GM19043 (cell line): ENCODE data around the gene CNTROB.
"Not testable (repeated sequence)": the region's sequence is repeated elsewhere in the genome, so short reads cannot be mapped to it uniquely, and the experiment has no call there.

Source experiments
- ATAC-seq: cut with Tn5 transposase; IDR thresholded peaks from one replicate; pipeline ENCODE4 v1.9.1; 2021; ENCODE audit warnings: low read depth; ENCODE audit not compliant: unreplicated experiment

CNTROB gene

DNA sequence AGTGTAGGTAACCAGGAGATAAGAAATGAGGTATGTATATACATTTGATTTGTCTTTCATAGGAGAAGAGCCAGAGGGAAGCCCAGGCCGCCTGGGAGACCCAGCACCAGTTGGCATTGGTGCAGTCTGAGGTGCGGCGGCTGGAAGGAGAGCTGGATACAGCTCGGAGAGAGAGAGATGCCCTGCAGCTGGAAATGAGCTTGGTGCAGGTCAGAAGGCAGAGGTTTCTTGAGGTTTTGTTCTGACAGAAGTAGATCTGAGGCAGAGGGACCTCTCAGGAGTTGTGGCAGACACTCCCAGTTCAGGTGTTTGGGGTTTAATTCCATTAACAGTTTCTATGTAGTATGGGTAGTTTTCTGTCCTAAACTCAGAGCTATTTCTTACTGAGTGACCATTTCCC lies 8.0 kb downstream of the CNTROB start:
- no peak for ATAC-seq

DNA sequence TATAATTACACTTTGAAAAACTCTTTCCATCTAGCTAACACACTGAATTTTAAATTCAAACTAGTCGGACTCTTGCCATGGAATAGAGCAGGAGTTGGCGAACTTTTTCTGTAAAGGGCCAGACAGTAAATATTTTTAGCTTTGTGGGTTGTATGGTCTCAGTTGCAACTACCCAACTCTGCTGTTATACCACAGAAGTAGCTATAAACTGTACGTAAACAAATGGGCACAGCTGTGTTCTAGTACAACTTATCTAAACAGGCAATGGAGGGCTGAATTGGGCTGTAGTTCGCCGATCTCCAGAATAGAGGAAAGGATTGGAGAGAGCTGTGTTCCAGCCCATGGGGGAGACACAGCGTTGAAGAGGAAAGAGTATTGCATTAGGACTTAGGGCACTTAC lies 8.7 kb downstream of the CNTROB start:
- no peak for ATAC-seq

DNA sequence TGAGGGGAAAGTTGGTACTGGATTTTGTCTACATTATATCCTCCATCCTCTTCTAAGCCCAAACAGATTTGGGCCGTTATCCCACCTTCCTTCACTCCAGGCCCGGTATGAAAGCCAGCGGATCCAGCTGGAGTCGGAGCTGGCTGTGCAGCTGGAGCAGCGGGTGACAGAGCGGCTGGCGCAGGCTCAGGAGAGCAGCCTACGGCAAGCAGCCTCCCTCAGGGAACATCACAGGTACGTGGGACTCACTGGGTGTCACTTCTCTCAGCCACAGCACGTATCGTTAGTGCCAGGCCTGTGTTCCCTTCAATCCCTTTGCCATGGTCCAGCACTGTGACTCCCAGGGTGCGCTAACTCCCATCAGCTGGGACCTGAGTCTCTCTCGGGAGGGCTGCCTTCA lies 11.3 kb downstream of the CNTROB start:
- no peak for ATAC-seq

DNA sequence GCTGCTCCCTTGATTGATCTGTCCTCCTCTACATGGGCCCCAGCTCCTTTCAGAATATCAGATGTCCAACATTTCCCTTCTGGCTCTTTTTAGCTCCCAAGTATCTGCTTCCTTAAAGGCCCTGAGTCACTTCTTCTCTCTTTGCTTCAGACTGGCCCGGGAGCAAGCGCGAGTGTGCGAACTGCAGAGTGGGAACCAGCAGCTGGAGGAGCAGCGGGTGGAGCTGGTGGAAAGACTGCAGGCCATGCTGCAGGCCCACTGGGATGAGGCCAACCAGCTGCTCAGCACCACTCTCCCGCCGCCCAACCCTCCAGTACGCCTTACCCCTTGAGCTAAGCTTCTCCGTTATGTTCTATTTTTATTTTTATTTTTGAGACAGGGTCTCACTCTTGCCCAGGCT lies 12.3 kb downstream of the CNTROB start:
- no peak for ATAC-seq

DNA sequence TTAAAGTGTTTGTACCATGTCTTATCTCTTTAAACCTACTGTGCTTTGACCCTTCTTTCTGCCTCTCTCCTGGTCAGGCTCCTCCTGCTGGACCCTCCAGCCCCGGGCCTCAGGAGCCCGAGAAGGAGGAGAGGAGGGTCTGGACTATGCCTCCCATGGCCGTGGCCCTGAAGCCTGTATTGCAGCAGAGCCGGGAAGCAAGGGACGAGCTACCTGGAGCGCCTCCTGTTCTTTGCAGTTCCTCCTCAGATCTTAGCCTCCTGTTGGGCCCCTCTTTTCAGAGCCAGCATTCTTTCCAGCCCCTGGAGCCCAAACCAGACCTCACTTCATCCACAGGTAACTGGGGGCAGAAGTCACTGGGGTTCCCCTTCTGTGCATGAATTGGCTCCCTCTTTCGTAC lies 13.6 kb downstream of the CNTROB start:
- no peak for ATAC-seq

DNA sequence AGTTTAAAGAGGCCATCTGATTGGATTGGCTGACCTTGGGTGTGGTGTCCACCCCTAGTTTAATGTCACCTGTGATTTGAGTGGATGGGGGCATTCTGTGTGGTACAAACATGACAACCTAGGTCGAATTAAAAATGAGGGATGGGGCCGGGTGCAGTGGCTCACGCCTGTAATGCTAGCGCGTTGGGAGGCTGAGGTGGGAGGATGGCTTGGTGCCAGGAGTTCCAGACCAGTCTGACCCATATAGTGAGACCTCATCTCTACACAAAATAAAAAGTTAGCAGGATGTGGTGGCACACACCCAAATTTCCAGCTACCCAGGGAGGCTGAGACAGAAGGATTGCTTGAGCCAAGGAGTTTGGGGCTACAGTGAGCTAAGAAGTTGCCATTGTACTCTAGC lies 14.4 kb downstream of the CNTROB start:
- ATAC-seq: no peak

DNA sequence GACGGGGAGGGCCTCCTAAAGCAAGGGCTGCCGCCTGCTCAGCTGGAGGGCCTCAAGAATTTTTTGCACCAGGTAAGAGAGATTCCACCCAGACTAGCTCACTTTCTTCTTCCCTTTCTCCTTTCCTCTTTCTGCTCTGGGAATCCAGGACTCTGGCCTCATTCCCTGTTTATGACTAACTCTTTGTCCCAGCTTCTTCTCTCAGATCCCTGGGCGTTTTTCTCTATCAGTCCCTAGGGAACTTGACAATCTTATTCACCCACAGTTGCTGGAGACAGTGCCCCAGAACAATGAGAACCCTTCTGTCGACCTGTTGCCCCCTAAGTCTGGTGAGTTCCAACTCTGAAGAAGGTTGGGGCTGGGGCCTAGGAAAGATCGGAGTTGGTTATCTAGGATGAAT lies 15.6 kb downstream of the CNTROB start:
- no peak for ATAC-seq

DNA sequence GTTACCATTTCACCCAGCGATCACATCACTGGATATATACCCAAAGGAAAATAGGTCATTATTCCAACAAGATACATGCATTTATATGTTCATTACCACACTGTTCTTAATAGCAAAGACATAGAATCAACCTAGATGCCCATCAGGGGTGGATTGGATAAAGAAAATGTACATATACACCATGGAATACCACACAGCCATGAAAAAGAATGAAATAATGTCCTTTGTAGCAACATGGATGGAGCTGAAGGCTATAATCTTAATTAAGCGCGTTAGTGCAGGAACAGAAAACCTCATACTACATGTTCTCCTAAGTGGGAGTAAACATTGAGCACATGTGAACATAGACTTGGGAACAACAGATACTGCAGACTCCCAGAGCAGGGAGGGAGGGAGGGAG lies 18.6 kb downstream of the CNTROB start:
- no peak for ATAC-seq

DNA sequence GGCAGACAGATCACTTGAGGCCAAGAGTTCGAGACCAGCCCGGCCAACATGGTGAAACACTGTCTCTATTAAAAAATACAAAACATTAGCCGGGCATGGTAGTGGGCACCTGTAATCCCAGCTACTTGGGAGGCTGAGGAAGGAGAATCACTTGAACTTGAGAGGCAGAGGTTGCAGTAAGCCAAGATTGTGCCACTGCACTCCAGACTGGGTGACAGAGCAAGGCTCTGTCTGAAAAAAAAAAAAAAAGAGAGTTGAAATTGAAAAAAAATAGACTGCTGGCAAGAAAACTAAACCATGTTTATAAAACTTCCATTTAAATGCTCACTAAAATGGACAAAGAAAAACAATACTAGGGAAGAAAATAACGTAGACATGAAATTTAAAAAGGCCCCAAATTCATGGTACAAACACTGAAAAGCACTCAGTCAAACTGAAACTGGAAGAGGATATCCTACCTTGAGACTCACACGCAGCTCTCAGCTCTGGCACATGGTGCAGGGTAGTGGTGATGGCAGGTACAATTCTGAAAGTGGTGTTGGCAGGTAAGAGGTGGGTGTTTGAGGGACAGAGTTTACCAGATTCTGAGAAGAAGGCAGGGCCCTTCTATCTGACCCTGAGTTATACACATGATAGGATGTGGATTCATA lies 19.3 kb downstream of the CNTROB start:
- ATAC-seq: no peak

DNA sequence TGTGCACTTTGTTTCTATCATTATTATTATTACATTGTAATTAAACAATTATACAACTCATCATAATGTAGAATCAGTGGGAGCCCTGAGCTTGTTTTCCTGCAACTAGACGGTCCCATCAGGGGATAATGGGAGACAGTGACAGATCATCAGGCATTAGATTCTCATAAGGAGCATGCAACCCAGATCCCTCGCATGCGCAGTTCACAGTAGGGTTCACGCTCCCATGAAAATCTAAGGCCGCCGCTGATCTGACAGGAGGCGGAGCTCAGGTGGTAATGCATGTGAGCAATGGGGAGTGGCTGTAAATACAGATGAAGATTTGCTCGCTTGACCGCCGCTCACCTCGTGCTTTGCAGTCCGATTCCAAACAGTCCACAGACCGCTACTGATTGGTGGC lies 21.3 kb downstream of the CNTROB start:
- ATAC-seq: not testable (repeated sequence)

DNA sequence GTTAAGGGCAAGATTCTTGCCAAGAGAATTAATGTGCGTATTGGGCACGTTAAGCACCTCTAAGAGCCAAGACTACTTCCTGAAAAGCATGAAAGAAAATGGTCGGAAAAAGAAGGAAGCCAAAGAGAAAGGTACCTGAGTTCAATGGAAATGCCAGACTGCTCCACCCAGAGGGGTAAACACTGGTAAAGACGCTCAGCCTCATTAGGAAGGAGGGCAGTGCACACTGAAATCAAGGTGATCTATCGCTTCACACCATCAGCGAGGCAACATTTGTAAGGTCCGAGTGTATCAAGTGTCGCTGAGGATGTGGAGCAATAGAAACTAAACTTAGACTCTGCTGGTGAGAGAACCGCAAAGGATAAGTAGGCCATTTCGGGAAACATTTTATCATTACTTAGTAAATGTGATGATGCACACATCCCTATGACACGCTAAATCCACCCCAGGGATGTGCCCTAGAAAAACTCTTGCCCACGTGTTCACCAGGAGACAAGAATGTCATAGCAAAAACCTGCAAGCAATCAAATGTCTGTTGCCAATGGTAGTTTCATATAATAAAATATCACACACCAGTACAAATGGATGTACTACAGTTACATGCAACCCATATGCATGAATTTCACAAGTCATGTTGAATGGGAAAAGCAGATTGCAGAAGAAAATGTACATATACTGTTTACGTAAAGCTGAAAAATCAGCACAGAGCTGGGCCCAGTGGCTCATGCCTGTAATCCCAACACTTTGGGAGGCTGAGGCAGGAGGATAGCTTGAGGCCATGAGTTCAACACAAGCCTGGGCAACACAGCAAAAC lies 23.6 kb downstream of the CNTROB start:
- ATAC-seq: no peak

DNA sequence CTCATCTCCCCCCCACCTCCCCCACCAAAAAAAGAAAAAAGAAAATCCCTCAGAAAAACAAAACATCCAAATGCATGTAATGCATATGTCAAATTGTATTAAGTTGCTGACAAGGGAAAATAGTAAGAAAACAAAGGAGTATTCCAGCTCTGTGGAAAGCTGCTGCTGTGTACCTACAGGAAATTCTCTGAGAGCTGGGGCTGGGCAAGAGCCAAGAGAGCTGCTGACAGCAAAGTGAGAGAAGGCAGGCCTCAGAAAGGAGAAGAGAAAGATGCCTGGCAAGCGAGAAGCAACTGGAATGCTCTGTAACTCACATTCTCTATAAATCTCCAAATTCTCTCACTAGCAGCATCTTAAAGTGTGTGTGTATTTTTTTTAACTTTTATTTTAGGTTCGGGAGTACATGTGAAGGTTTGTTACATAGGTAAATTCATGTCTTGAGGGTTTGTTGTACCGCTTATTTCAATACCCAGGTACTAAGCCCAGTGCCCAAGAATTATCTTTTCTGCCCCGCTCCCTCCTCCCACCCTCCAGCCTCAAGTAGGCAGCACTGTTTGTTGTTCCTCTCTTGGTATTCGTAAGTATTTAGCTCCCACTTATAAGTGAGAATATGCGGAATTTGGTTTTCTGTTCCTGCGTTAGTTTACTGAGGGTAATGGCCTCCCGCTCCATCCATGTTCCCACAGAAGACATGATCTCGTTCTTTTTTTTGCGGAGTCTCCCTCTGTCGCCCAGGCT lies 24.4 kb downstream of the CNTROB start:
- ATAC-seq: no peak

DNA sequence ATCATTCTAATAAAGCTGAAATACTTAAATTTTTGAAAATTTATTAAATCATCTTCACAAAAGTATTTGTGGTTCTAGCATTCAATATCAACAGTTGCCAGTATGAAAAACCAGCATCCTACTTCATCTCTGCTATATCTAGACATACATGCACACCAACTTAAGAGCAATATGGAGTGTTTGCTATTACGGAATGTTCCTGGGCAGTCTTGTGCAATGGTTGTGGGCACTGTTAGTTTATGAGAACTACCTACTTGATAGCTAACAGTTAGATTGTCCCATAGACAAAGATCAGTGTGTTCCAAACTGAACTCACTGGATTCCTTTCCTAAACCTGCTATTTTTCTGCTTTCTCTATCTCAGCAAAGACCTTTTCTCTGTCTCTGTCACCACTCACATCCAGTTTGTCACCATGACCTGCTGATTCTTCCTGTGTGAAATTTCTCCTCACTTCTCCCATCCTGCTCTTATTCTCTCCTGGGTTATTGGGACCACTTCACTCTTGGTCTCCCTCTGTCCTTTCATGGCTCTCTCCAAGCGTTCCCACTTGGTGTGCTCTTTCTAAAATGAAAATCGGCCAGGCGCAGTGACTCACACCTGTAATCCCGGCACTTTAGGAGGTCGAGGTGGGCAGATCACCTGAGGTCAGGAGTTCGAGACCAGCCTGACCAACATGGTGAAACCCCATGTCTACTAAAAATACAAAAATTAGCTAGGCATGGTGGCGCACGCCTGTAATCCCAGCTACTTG lies 27.7 kb downstream of the CNTROB start:
- ATAC-seq: no peak

DNA sequence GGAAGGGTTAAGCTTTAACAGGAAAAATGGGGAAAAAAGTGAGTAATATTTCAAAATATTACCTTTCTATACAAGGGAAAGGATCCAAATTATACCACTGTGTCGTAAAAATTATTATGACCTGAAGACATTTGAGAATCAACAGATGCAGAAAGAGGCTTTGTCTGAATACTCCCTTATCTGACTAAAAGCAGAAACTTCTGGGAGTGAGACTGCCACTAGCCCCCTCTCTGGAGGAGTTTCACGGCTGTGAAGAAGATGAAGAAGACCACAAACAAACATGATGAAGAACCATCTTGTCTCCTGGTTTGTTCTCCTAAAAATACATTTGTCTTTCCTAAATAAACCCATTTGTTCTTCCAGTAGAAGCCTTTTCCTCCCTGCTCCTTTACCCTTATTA lies 29.4 kb downstream of the CNTROB start:
- no peak for ATAC-seq

DNA sequence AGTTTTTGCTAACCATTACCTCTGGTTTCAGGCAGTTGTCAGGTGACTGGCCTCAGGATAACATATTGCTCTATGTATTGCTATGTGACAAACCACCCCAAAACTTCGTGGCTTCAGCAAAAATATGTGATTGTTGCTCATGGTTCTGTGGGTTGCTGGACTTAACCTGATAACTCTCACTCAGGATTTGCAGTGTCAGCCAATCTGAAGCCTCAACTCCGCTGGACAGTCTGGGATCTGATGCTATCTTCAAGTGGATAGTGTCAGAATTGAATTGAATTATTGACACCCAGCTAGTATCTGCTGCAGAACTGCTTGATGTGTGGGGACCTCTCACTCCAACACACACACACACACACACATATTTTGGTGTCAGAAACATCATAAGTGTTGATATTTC lies 35.7 kb downstream of the CNTROB start:
- ATAC-seq: no peak

DNA sequence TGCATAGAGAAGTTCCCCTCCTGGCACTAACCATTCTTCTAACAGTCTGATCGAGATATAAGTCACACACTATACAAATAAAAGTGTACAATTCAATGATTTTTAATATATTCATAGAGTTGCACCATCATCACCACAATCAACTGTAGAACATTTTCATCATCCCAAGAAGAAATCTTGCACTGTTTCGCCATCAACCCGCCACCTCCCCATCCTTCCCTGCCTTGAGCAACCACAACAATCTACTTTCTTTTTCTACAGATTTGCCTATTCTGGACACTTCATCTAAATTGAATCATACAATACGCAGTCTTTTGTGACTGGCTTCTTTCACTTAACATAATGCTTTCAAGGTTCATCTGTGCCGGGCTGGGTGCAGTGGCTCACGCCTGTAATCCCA lies 37.4 kb downstream of the CNTROB start:
- ATAC-seq: no peak

DNA sequence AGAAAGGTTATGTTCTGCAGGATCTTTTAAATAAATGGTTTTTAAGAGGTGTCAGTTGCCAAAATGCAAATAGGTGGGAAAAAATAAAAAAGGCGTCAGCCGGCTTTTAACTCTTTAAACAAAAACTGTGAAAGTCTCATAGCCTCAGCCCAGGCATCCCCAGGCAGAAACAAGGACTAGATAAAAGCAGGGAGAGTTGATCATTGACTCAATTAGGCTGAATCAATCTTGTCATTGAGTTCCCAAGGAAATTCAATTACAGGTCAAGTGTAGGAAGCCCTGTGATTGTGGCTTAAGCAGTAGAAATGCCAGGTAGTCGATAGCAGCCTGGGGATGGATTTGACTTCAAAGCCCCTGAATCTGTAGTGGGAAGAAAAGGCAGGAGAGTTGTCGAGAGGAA lies 39.6 kb downstream of the CNTROB start:
- no peak for ATAC-seq

DNA sequence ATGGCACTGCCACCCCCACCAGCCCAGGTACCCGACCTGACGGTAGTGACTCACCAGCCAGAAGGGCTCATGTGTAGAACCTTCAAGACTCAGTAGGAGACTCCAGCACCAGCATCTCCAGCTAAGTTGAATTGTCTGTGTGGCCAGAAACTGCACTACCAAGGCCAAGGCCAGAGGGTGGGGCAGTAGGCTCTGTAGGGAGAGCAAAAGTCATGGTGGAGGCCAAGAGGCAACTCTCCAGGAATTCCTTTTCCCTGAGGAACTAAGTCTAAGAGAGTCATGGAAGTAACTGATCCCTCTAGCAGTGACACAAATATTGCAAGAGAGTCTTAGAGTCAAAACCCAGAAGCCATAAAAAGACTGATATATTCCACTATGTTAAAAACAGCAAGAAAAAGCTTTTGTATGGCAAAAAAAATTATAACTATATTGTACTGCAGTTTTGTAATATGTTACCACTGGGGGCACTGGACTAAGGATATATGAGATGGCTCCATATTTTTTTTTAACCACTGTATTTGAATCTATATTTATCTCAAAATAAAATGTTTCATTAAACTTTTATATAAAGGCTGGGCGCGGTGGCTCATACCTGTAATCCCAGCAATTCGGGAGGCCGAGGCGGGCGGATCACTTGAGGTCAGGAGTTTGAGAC lies 40.3 kb downstream of the CNTROB start:
- no peak for ATAC-seq

DNA sequence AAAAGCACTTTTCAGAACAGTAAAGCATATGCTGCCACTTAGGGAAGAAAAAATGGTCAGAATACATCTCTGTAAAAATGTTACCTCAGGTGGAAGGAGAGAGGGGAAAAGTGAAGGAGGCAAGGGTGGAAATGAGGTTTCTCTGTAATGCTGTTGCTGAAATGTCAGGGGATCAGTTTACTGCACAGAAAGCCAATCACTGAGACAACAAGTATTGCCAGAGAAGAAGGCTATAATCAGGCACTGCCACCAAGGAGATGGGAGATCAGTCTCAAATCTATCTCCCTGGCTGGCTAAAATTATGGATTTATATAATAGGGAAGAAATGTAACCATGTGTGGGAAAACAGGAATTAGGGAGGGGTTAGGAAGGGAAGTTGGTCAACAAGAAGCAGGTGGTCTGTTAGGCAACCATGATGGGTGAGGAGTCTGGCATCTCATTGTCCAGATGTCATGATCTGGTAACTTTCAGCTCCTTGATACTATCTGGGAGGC lies 42.7 kb downstream of the CNTROB start:
- no peak for ATAC-seq

DNA sequence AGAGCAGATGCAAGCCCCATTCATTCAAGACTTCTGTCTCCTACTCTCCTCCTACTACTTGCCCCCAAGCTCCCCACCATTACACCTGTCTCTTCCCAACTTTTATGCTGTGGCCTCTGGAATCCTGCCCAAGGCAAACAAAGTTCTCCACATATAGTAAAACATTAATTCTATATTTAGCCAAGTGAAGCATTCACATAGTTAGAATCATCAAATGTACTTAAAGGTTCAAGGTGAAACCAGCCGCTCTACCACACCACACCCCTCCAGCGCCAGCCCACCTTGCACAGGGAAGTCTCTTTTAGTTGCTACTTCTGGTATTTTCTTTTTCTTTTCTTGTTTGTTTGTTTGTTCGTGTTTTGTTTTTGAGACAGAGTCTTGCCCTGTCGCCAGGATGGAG lies 45.0 kb downstream of the CNTROB start:
- ATAC-seq: no peak
